Mucosa of gallbladder (tissue), 1 donor: ENCODE data around the gene SMURF1. TPM values are rescaled to one million over a fixed set of nuclear protein-coding genes. Genes with fewer than 3 reads are reported as not detected.
"Not testable (repeated sequence)": the region's sequence is repeated elsewhere in the genome, so short reads cannot be mapped to it uniquely, and the experiment has no call there.

ENCODE experiments used
- DNase-seq: peaks from one replicate; pipeline ENCODE4 v3.0.0-alpha.2; 2020; ENCODE audit warnings: low spot score
- total RNA-seq: library from RNA; stranded (reverse); gene quantifications from one replicate; pipeline ENCODE4 v1.2.1, GENCODE V29; 2021
- donor health status: DM: no; HTN: no; CAD: no.

The SMURF1 gene
- 32.9 TPM for total RNA-seq

DNA sequence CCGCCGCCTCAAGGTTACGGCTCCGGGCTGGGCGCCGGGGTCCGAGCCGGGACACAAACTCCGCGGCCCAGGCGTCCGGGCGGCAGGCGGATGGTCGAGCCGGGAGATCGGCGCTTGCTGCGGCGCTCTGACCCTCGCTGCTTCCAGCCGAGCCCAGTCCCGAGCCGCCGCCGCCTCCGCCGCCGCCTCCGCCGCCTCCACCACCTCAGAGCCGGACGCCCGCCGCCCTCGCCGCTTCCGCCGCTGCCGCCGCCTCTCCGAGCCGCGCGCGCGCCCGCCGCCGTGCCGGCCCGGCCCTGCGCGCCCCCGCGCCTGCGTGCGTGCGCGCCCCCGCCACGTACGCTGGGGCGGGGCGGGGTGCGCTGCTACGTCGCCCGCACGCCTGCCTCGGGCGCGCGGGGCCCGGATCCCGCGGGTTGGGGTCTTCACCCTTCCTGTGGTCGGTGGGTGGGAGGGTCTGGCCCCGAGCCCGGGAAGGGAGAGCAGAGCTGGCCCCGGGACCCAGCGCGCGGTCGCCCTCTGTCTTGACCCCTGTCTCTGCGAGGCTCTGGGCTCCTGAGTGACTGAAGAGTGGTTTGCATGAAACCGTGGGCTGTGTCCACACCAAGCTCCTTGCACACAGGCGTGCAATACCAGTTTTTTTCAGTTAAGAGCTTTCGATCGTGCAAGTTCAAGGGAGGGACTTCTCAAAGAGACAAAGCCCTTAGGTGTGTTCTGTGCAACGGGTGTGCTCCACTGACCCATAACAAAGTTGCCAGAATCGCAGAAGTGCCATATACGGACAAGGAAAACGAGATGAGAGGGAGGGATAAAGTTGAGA lies at the start of gene SMURF1:
TSS of gene SMURF1 (minus strand) at position 256 of the 820 bp plus-strand sequence. CDS start 328 bp downstream, outside the sequence.
- peak; percentile 56 for DNase-seq

DNA sequence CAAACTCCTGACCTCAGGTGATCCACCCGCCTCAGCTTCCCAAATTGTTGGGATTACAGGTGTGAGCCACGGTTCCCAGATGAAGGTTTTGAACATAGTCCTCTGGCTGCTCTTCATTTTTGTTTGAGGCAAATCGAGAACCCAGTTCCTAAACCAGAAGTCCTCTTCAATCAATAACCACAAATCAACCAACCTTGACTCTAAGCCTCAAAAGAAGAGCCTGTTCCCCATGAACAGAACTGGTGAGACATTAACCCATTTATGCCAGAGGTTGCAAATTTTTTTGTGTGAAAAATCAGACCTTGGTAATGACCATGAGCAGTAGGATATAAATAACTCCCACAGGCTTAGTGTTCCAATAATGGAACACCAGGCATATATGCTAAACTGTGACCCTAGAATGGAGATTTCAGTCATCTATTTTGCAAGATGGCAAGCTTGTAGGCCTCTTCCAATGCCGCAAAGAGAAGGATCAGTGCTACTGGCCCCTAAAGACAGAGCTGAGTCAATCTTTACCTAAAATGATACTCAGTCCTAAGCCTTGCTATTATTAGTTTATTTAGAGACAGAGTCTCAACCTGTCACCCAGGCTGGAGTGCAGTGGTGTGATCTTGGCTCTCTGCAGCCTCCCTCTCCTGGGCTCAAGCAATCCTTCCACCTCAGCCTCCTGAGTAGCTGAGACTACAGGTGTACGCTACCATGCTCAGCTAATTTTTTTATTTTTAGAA lies 48.1 kb upstream of the SMURF1 start:
- DNase-seq = no peak

GRCh38 chr7:99190359-99191009 lies 46.6 kb upstream of the SMURF1 start:
- no peak for DNase-seq

DNA sequence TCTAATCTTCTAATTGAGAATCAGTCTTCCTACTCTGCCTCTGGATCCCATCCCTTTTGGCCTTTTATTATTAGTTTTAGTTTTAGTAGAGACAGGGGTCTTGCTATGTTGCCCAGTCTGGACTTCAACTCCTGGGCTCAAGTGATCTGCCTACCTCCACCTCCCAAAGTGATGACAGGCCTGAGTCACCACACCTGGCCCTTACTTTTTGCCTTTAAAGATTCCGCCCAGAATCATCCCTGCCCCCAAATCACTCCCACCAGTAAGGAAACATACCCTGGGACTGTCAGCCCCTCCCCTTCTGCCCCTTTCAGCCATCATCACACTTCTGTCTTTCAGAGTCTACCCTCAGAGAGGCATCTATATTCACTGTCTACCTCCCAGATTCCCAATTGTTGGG lies 45.3 kb upstream of the SMURF1 start:
- no peak for DNase-seq

- DNase-seq = no peak
These were observed 44.3 kb upstream of the SMURF1 start for GRCh38 chr7:99188221-99188620.

DNA sequence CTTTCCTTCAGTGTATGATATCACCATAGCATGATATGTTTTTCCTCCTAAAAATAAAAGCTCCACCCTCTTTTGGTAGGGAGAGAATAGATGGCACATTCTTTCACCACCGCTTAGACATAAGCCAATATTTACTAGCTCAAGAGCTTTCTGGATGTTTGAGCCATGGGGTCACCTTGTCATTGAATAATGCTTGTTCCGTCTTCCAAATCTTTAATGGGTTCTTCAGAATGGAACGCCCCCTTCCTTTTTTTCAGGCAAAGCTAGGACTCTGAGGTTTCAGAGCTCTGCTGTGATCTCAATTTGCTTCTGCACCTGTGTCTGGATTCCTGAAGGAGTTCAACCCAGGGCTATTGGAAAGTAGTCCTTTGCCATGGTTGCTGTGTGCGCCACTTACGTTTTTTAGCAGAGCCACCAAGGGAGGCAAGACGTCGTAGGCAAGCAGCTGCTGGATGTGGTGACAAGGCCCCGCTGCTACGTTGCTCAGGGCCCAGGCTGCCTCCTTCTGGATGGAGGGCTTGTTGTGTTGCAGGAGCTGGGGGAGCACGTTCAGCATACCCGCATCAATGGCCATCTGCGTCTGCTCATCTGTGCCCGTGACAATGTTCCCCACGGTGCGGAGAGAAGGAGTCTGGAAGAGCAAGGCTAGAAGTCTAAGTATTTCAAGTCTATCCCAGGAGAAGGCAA lies 40.8 kb upstream of the SMURF1 start:
- no peak for DNase-seq

GRCh38 chr7:99180067-99180650 lies 36.3 kb upstream of the SMURF1 start:
- no peak for DNase-seq

DNA sequence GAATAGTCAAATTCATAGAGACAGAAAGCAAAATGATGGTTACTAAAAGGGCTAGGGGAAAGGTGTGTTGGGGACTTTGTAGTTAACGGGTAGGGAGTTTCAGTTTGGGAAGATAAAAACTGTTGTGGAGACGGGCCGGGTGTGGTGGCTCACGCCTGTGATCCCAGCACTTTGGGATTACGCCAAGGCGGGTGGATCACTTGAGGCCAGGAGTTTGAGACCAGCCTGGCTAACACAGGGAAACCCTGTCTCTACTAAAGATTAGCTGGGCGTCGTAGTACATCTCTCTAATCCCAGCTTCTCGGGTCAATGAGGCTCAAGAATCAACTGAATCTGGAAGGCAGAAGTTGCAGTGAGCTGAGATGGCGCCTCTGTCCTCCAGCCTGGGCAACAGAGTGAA lies 33.3 kb upstream of the SMURF1 start:
- no peak for DNase-seq

DNA sequence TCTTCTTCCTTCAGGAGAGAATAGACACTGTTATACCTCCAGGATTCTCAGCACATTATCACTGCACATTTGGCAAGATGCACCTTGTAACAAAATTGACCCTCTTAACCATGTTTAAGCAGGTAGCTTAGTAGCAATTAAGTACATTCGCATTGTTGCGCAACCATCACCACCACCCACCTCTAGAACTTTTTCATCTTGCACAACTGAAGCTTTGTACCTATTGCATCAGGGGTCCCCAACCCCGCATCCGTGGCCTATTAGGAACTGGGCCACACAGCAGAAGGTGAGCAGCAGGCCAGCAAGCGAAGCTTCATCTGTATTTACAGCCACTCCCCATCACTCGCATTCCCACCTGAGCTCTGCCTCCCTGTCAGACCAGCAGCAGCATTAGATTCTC lies 29.9 kb upstream of the SMURF1 start:
- DNase-seq = no peak

DNA sequence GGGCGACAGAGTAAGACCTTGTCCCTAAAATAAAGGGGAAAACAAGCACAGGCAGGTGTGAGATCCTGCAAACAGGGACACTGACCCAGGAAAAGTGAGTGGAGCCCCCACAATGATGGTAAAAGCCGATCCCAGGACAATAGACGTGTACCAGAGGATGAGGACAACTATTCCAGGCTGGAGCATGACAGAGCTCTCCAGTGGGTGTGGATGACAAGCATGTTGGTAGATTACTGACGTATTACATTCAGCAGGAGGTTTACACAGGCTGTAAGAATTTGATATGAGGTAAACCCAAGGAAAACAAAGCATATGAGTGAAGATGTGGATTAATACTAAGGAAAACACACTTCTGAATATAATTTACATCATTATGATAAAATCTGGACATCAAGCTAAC lies 27.8 kb upstream of the SMURF1 start:
- DNase-seq = no peak

GRCh38 chr7:99170730-99171074 lies 26.8 kb upstream of the SMURF1 start:
- peak; percentile 40 for DNase-seq

DNA sequence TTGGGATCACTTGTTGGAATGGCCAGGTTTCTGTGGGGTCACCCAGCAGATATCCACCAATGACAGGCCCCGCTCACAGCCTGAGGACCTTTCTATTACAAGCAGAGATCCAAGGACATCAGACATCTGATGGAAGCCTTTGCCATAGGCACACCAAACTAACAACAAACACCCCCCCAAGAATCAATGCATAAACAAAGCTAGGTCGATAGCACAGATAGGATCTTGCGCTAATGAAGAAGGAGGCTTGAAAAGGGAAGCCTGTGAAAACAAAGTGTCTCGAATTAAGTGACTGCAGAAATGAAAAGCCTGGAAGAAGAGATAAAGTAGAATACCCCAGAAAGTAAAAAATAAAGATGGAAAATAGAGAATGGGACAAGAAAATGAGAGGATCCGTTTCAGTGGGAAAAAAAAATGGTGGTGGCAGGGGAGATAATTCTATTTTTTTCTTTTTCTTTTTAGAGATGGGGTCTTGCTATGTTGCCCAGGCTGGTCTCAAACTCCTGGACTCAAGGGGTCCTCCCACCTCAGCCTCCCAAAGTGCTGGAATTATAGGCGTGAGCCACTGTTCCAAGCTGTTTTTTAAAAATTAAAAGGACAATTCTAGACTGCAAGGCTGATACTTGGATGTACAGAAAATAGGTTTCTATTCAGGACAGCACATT lies 26.3 kb upstream of the SMURF1 start:
- no peak for DNase-seq

- DNase-seq = no peak
These were observed 23.2 kb upstream of the SMURF1 start for GRCh38 chr7:99167072-99167471.

- no peak for DNase-seq
These were observed 21.9 kb upstream of the SMURF1 start for GRCh38 chr7:99165816-99166215.

GRCh38 chr7:99163669-99164068 lies 19.8 kb upstream of the SMURF1 start:
- DNase-seq = not testable (repeated sequence)

- no peak for DNase-seq
These were observed 12.7 kb upstream of the SMURF1 start for GRCh38 chr7:99156649-99157048.

GRCh38 chr7:99155211-99155610 lies 11.3 kb upstream of the SMURF1 start:
- no peak for DNase-seq

DNA sequence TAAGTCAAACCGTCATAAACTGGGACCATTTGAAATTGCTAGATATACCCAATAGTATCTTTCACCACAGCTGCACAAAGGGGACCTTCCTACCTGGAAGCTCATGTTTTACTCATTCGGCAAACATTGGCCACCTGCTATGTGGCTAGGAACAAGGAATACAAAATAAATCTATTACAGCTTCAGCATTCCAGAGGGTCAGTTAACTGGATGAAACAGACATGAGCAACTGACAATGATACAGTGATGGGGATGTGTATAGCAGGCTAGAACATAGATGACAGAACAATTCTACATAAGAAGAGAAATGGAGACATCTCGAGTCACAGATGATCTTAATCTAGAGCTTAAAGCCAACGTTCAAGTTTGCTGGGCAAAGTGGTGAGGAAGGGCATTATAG lies 3.1 kb upstream of the SMURF1 start:
- no peak for DNase-seq

DNA sequence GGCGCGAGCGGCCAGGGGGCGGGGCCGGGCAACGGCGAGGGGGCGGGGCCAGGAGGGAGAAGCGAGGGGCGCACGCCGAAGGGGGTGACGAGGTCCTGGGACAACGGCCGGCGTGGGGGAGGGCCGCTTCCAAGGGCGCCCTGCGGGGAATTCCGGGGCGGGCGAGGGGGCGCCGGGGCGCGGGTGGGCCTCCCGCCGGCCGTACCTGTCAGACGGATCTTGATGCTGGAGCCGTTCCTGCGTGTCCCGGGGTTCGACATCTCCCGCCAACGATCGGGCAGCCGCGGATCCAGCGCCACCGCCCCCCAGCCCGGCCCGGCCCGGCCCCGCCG lies 421 bp downstream of the SMURF1 start:
- no peak for DNase-seq

DNA sequence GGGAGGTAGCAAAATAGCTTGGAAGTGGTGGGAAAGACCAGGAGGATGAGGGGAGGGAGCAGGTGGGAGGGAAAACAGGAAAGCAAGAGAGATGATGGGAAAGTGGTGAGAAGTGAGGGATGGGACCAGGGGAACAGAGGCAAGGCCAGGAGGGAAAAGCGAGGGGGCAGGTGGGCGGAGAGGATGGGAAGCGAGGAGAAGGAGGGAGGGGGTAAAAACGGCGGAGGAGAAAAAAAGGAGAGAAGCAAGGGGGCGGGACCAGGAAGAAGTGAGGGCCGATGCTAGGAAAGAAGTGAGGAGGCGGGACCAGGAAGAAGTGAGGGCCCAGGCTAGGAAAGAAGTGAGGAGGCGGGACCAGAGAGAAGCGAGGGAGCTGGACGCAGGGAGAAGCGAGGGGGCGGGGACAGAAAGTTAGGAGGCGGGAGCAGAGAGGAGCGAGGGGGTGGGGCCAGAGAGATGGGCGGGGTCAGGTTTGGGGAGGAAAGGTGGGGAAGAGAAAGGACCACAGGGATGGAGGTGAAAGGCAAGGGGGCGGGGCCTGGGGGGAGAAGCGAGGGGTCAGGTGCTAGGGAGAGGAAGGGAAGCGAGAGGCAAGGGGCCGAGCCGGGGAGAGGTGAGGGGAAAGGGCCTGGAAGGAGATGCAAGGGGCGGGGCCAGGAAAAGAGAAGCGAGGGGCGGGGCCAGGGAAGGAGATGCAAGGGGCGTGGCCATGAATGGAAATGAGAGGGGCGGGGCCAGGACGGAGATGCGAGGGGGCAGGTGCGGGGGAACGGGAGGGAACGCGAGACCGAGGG lies 984 bp downstream of the SMURF1 start:
- DNase-seq = peak; percentile 96
